Panc1 (cell line): Measurements from ENCODE around the gene FSHR.

Experiments used
- CTCF ChIP-seq: fragments of 450-650 bp; IDR thresholded peaks from 2 replicates; pipeline ENCODE4 v1.5.1; 2017; ENCODE audit warnings: mild to moderate bottlenecking
- POLR2AphosphoS5 ChIP-seq: IDR thresholded peaks from 2 replicates; pipeline ENCODE4 v1.6.1; 2012; ENCODE audit warnings: mild to moderate bottlenecking, low read depth, low read length, moderate library complexity
- REST ChIP-seq, 2 experiments: IDR thresholded peaks; 2 replicates each; pipeline ENCODE4 v1.6.1; 2011 to 2012; ENCODE audit warnings: low read depth in 2 of 2, control low read depth in 1 of 2, low read length in 1 of 2, mild to moderate bottlenecking in 1 of 2, moderate library complexity in 1 of 2; ENCODE audit not compliant: insufficient read depth in 1 of 2

DNA sequence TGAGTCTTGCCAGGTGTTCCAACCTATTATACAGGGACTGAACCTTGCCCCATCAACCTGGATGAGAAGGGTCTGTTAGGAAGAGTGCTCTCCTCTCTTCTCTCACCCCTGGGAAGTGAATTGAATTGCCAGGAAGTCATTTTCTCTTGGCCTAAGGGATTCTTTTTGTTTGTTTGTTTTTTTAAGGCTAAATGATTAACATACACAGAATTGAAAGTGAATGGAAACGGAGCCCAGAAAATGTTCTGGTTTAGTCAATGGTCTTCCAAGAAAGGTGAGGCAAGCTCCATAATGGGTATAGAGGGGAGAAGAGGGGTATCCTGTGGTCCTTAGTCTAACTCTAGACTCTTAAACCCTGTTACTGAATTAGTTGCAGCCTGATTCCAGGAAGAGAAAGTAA lies 189.1 kb downstream of the FSHR start:
- TF ChIP-seq CTCF (no peak), POLR2AphosphoS5 (no peak), REST (IDR thresholded peaks at IDR 0.05; ENCODE audit: insufficient read depth in 1 of 2, low read depth in 2 of 2, low read length in 1 of 2) (no peak)
